NCI-H2227 treated with DMSO at 0.1 percent for 48 hours (cell line): Measurements from ENCODE around the gene ANKS1B.
"Not testable (repeated sequence)": the region's sequence is repeated elsewhere in the genome, so short reads cannot be mapped to it uniquely, and the experiment has no call there.

Experiments used
- DNase-seq: peaks from one replicate; lab custom pipeline; 2025; lab: John Stamatoyannopoulos, UW

The ANKS1B gene

DNA sequence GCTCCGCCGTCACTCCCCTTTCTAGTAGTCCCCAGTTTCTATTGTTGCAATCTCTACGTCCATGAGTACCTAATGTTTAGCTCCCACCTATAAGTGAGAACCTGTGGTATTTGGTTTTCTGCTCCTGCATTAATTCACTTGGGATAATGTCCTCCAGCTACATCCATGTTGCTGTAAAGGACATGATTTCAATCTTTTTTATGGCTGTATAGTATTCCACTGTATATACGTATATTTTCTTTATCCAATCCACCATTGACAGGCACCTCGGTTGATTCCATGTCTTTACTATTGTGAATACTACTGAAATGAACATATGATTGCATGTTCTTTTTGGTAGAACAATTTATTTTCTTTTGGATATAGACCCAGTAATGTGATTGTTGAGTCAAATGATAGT, 114.7 kb downstream of the ANKS1B start:
- no peak for DNase-seq

DNA sequence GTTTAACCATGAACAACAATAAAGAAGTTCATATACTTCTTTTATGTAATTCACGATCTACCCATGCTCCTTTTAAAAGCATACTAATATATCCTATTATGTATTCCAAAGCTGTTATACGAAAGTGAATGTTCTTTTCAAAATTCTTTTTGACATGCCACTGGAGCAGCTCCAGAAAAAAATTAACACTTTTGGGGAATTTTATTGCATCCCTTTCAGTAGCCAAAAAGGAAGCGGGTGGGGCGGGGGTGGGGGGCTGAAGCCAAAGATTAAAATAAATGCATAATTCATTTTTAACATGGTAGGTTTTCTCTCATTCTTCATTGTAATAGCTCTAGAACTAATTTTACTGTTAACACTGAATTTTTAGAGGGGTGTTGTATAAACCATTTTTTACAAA, 123.0 kb downstream of the ANKS1B start:
- DNase-seq, result no peak

DNA sequence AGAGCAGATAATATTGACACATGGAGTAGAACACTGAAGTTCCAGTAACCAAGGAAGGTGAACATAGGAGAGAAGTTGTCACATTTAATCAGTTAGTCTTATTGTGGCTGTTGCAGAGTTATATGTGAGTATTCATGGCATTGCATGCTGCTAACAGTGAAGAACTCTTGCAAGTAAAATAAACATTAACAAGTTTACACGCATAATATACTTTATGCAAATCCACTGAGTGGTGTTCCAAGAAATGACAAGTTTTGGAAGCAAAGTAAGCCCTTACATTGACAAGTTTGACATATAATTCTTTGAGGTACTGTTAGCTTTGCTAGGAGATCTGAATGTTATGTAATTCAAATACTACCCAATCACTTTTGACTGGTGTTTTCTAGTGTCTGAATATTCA, 125.6 kb downstream of the ANKS1B start:
- no peak for DNase-seq

DNA sequence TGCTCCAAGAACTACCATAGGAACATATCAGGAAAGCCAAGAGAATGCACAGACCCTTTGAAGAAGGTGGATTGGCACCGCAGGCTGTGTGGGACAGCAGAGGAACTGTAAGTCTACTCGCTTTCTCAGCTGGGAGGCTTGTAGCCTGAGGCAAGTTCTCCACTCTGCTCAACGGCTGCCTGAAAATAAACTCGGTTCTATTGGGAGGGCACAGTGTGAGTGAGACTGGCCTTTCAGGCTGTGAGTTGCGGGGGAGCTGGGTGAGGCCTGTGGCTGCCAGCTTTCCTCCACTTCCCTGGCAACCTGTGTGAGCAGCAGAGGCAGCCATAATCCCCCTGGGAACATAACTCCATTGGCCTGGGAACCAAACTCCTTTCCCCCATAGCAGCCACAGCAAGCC, 132.1 kb downstream of the ANKS1B start:
- DNase-seq, result no peak

DNA sequence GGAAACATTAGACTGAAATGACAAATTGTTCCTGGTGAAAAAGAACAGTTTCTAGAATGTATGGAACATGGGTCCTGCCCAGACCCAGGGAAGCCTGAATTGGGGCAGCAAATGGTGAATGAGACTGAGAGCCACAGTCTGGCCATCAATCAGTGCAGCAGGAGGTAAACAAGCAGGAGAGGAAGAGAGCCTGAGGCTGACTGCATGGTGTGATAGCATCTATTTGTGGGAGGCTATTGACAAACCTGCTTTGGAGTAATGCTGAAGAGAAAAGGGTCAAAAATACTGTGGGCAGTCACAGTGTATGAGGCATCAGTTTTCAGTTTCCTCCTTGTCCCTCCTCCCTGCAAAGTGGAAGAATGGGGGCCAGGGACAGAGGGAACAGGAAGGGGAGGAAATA, 136.8 kb downstream of the ANKS1B start:
- no peak for DNase-seq

DNA sequence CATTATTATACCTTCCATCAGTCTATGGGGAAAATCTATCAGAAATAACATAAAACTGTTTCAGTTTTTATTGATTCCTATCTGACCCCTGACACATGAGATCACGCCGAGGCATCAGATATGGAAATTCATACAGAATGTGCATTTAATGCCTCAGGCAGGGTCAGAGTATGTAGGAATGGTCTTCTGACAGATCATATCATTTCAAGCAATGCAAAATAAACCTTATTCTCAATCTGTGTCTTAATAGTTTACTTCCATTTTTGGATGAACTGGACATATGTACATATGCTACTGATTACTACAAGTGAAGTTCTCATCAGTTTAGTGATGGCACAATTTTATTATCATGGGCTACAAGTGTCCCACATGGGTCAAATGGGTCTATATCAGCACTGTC, 150.0 kb downstream of the ANKS1B start:
- no peak for DNase-seq

DNA sequence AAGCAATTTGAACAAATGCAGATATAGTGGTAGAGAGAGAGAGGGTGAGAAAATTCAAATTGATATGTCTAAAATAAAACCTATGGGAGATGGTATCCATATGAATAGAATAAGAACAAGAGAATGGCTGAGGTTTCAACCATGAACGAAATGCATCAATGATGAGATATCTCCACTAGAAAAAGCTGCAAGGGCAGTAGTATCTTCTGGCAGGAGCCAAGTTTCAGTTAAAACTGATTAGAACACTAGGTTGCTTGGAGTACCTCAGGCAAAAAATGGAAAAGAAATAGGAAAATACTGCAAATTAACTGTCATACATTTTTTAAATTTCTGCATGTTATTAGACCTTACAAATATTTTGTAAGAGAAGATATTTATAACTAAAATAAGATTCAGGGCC, 151.3 kb downstream of the ANKS1B start:
- no peak for DNase-seq

DNA sequence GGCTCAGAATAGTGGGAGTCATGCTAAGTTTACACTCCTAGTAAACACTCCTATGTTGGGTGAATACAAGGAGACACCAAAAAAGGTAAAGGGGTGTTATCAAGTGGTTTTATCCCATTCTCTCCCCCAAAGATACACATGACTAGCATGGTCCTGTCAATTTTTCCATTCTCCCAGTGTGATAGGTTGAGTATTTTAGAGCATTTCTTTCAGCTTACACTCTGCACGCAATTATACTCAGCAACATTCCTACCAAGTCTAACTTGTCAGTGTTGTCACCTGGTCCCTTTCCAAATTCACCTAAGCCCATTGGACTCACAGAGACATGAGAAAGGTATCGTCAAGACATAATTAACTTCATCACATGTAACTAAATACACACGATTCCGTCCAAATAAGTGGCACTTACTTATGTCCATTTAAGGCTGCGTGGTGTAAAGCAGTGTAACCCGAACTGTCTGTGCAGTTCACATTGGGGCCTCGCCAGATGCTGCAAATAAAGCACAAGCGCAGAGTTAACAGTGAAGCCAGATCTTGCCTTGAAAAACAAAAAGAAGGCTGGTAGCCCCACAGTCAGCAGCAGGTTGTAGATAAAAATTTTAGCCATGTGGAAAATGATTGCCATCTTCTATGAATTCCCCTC, 159.7 kb downstream of the ANKS1B start:
- DNase-seq, result no peak

DNA sequence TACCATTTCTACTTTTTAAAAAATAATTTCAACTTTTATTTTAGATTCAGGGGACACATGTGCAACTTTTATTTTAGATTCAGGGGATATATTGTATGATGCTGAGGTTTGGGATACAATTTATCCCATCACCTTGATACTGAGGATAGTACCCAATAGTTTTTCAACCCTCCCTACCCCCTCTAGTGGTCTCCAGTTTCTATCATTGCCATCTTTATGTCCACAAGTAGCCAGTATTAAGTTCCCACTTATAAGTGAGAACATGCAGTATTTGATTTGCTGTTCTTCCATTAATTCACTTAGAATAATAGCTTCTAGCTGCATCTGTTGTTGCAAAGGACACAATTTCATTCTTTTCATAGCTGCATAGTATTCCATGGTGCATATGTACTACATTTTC, 162.5 kb downstream of the ANKS1B start:
- no peak for DNase-seq

DNA sequence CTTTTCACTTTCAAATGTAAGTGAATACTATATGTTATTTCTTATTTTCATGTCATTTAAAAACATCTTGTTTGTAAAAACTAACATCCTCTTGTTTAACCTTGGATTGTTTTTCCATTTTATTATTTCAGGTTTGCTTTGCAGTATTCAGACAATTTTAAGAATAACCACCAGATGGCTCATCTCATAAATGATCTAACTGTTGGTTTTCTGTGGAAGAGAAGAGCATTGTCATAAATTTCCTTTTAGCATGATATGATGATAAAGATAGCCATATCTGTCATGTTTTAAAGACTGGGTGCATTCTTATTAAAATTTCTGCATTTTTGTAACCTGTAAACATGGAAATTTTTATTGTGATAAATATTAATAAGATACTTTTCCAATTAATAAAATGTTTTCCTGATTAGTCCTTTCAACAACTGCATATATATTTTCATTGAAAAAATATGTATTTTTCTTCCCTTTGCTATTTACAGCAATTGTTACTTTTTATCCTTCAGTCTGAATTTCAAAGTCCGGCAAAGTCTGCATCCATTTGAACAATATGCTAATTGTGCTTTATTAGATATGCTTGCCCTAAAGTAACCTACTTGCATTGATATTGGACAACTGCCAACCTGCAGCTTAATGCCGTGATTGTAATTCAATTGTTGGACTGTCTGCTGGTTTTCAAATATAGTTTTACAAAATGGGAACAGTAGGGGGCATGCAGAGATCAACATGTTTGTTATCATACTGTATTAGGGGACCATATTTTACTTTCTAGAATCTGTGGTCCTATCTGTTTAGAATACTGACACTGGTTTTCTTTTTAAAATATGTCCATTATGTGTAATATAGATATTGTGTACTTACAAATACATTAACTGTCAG, 173.8 kb downstream of the ANKS1B start:
- DNase-seq, result peak; percentile 63

DNA sequence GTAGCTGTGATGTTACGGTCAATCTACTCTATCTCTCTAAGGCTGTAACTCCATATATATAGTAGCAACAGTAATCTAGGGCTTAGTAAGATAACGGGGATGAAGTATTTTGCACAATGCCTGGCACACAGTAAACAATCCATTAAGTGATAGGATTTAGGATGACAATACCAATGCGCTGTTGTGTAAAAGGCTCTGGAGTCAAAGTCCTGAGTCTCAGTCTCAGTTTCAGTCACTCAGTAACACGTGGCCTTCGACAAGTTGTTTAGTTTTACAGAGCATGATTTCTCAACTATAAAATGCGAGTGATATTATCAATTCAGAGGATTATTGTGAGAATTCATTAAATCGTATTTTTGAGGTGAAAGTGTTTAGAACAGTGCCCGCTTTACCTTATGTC, 174.8 kb downstream of the ANKS1B start:
- DNase-seq, result no peak

DNA sequence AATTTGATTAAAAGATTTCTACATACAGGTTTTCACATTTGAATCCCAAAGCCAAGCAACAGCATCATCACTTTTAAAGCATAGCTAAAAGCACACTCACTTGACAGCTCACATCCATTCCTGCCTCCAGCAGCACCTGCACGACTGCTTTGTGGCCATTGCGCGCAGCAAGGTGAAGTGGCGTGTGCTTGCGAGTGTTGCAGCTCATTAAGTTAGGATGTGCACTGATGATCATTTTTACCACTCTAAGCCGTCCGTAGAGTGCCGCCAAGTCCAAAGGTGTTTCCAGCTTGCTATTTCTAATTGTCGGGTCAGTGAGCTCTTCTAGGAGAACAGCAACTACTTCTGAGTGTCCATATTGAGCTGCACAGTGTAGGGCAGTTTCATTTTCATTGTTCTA, 178.4 kb downstream of the ANKS1B start:
- DNase-seq, result no peak

DNA sequence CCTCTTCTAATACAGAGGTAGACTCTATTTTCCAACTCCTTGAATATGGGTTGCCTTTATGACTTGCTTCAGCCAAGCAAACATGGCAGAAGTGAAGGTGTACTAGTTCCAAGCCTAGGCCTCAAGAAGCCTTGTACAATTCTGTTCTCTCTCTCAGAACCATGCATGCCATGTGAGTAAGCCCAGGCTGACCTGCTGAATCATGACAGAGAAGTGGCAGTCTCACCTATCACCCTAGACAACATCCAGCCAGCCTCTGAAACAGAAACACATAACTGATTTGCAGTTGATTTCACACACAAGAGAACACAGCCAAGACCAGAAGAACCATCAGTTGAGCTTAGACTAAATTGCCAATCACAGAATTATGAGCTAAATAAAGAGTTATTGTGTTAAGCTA, 180.0 kb downstream of the ANKS1B start:
- DNase-seq, result no peak

DNA sequence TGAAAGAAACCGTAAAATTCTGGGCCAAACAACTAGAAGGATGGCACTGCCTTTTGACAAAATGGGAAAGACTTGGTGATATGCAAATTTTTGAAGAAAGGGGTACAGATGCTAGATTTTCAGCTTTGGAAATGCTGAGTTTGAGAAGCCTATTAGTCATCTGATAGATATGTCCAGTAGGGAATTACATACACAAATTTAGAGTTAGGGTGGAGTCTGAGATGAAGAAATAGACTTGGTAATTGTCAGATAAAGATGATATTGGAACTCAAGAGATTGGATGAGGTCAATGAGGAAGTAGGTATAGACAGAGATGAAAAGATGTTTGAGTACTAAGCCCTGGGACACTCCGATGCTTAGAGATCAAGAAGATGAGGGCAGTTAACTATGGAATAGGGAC, 184.1 kb downstream of the ANKS1B start:
- no peak for DNase-seq

DNA sequence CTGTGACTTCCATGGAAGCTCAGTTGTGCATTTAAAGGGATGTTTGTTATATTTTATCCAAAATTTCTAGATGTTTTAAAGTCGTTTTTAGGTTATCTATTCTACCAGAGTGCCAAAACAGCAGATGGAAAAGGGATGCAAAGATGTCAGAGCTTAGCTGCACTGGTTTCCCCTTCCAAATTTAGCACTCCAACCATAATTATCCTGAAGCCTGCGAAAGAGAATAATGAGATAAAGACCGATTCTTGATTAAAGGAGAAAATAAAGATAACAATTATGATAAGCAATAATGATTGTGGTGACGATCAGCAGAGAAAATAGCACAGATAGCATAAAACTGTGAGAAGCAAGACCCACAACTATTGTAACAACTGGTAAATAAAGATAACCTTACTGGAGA, 186.8 kb downstream of the ANKS1B start:
- DNase-seq, result not testable (repeated sequence)

DNA sequence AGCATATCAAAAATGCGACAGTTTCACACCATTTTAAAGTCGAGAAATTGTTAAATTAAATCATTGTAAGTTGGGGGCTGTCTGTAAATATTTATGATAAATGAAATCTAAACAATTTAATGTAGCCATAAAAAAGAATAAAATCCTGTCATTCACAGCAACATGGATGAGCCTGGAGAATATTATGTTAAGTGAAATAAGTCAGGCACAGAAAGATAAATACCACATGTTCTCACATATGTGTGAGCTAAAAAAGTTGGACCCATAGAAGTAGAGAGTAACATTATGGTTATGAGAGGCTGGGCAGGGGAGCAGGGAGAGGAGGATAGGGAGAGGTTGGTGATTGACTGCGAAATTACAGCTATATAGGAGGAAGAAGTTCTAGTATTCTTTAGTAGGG, 201.3 kb downstream of the ANKS1B start:
- DNase-seq, result no peak

DNA sequence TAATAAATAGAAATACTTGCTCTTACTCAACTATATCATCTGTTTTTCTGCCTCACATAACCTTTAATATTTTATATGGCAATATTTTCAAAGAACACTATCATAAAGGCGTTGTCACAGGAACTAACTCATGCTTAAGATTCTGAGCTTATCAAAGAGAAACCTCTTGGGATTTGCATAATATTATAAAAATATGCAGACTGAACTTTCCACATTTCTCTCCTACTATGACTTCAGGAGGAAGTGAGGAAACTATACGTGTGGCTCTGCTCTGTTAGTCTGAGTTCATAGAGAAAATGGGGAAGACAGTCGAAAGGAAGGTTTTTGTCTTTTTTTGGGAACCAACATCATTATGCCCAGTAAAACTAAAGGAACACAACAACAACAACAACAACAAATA, 212.5 kb downstream of the ANKS1B start:
- DNase-seq, result no peak

DNA sequence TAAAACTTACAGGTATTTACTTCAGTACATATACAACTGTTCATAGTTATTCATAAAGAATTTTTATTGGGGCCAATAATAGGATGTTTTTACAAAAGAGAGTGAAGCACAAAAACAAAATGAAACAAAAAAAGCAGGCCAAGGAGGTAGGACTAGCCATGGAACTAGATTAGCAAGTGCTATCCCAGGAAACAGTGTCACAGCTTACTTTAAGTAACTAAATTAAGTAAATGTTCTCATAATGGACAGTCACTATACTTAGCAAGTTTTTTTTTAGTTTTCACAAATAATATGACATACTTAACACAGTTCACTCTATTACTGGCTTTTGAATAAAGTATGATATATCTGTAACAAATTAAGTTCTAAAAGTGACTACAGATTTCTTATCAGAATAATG, 213.1 kb downstream of the ANKS1B start:
- no peak for DNase-seq

DNA sequence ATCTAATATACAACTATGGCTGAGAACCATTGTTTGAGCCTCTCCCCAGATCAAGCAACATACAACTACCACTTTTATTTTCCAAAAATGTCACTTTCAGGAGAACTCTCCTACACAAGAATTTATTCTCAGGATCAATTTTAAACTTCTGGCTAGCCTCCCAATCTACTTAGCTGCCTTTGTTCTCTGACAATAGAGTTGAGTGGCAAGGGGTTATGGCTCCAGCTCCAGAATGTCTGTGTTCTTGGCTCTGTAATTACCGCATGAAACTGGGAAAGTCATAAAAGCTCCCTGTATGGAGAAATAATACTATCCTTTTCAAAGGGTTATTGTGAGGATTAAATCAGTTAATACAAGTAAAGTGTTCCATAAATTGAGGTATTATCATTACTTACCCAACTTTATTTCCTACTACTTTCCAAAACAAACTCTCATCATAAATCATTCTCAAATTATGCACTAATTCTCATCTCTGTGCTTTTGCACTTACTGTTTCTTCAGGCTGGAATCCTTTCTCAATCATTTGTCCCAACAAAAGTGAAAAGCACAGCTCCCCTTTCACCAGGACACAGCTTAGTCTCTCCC, 215.2 kb downstream of the ANKS1B start:
- DNase-seq, result peak; percentile 87

DNA sequence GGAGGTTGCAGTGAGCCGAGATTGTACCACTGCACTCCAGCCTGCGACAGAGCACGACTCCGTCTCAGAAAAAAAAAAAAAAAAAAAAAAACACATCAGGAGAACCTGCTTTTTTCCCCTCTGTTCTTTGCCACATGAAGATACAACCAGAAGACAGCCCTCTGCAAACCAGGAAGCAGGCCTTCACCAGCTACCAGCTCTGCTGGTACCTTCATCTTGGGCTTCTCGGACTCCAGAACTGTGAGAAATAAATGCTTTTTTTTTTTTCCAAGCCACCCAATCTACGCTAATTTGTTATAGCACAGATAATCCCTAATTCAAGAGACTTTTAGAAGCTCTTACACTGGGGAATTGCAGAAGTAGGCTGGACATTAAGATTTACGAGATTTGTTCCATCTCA, 216.0 kb downstream of the ANKS1B start:
- DNase-seq, result no peak

DNA sequence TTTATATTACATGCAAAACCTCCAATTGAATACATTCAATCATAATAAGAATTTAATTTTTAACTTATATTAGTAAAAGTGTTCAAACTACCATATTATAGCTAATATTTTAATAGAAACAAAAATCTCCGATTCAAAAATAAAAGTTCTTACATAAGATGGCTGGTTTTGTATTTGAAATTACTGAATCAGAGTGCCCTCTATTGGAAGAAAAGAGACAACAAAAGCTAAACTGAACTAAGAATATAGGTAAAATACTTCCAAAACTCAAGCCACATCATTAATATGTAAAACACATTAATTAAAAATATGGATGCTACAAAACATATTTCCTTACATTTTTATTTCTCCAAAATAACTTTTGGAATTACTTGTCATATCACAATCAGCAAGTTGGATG, 216.9 kb downstream of the ANKS1B start:
- DNase-seq, result peak; percentile 8

DNA sequence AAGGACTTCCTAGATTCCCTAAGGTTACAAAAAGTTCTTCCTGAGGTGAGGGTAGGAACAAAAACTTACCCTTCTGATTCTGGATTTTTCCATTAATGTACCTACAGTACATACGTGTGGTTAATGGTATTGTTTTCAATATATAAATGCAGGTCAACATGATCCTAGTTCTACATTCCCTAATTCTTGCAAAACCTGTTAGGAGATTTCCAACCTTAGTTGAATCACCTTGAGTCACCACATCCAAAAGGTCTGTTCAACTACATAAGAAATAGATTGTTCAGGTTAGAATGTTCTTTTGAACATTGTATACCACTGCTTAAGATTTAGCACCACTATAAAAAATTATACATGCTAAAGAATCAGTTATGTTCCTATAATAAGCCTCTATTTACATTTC, 218.3 kb downstream of the ANKS1B start:
- DNase-seq, result no peak

DNA sequence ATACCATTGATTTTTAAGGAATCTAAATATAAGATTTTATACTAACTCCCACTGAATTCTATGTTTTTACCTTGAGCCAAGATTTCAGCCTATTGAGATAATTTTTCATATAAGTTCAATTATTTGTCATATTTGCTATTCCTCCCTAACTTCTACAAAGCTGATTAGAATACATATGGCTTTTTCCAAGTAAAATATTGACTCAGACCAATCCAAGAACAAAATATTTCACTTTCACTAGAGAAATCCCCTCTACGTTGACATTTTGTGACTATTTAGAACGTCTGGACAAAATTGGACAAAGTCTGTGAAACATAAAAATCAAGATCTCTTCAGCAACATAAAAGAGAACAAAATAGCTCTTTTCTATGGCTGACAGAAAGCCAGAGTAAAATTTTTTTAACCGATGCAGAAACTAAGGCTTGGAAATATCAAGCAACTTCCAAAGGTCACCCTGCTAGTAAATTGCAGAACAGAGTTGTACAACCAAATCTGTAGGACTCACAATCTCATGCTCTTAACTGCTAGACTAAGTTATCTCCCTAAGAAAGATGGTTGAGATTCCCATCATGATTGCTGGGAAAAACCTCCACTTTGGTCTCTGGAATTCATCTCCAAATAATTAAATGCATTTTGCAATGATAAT, 219.1 kb downstream of the ANKS1B start:
- DNase-seq, result no peak
